Adrenal gland (tissue), 12 donors: ENCODE results near the gene TNNT2. TPM values are rescaled to one million over a fixed set of nuclear protein-coding genes. Genes with fewer than 3 reads are reported as not detected.

Source experiments
- DNase-seq, 7 donors: peaks; one replicate each; pipeline ENCODE4 v3.0.0-alpha.2; 2019 to 2020
- H3K27ac ChIP-seq, 5 donors: fragments of 200-600 bp; sonication (generic) in 4 of 5; 1 replicate in 3 of 5; 2 replicates in 2 of 5; pipeline versions ENCODE4 v1.5.1 to v1.8.0; 2016 to 2020; ENCODE audit warnings: mild to moderate bottlenecking in 1 of 5
- H3K27me3 ChIP-seq: fragments of 200-600 bp; 2 replicates; pipeline ENCODE4 v1.8.0; 2021
- H3K36me3 ChIP-seq, 2 donors: fragments of 200-600 bp; replicated peaks in 1 of 2; 1 replicate in 1 of 2; 2 replicates in 1 of 2; pipeline versions ENCODE4 v1.5.1 to v1.8.0; 2018 to 2022
- H3K4me1 ChIP-seq, 2 donors: fragments of 200-600 bp; replicated peaks in 1 of 2; 1 replicate in 1 of 2; 2 replicates in 1 of 2; pipeline versions ENCODE4 v1.5.1 to v1.8.0; 2018 to 2021
- H3K4me3 ChIP-seq, 4 donors: fragments of 200-600 bp; sonication (generic) in 3 of 4; one replicate each; pipeline ENCODE4 v1.5.1; 2016 to 2018
- H3K9me3 ChIP-seq, 3 donors: fragments of 200-600 bp; sonication (generic) in 1 of 3; replicated peaks in 1 of 3; 1 replicate in 2 of 3; 2 replicates in 1 of 3; pipeline versions ENCODE4 v1.5.1 to v1.8.0; 2016 to 2021
- CTCF ChIP-seq, 6 experiments: fragments of 450-650 bp in 4 of 6; fragments of 200-600 bp in 2 of 6; sonication (generic) in 1 of 6; IDR thresholded peaks; 1 replicate in 5 of 6; 2 replicates in 1 of 6; pipeline versions ENCODE4 v1.5.1 to v1.8.0; 2016 to 2021; ENCODE audit warnings: antibody characterized with exemption in 6 of 6, mild to moderate bottlenecking in 2 of 6, moderate library complexity in 1 of 6
- POLR2A ChIP-seq, 2 donors: fragments of 450-650 bp; IDR thresholded peaks; one replicate each; pipeline ENCODE4 v1.6.1; 2017; ENCODE audit warnings: antibody characterized with exemption in 2 of 2, mild to moderate bottlenecking in 2 of 2, moderate library complexity in 1 of 2
- WGBS, 4 donors: extraction: QIAGEN DNeasy Blood & Tissue Kit in 2 of 4; methylation state at CpG; one replicate each; pipeline versions ENCODE4 v1.1.5 to v1.1.7; 2013 to 2017; 5-methylcytosine and 5-hydroxymethylcytosine counted together
- intact Hi-C, 2 donors: fragments of 100-400 bp; cut with DNase I; formaldehyde crosslinking; loops; one replicate each; pipeline versions ENCODE4 v1.14.1 to v1.15.0; 2022 to 2023
- polyA plus RNA-seq, 3 donors: library from polyadenylated mRNA; stranded (reverse); fragments of 200-250 nt in 2 of 3; fragments of 350-450 nt in 1 of 3; fragmentation: Illumina TruSeq in 1 of 3; extraction: RNeasy Lipid Tissue Mini Kit (QIAGEN cat#74804) in 1 of 3; gene quantifications; one replicate each; pipeline ENCODE4 v1.2.3, GENCODE V29; 2013 to 2014
- total RNA-seq, 9 donors: library from RNA; depleted of rRNA in 4 of 9; stranded (reverse); fragments of >200 nt in 4 of 9; fragments of 120-200 nt in 1 of 9; fragmentation: NEBNext Ultra II Directional in 1 of 9; extraction: Animal tissue kit (Norgen Biotek cat#: 25700) in 1 of 9; gene quantifications; one replicate each; pipeline versions ENCODE4 v1.1.0 to v1.2.4, GENCODE V29; 2013 to 2023
- donor health status: healthy with polysubstance abuse.
- donor health status: Bipolar disorder and iron deficiency.
- donor health status: DM: yes; HTN: yes; CAD: no.
- donor health status: DM: no; HTN: no; CAD: no.
- donor health status: DM: no; HTN: no; CAD: no.
- donor health status: DM: yes; HTN: yes; CAD: no.

Gene TNNT2
- total and polyA plus RNA-seq, 12 donors = 0.39 to 37.3 (median 3.8) TPM; not detected in 2

DNA sequence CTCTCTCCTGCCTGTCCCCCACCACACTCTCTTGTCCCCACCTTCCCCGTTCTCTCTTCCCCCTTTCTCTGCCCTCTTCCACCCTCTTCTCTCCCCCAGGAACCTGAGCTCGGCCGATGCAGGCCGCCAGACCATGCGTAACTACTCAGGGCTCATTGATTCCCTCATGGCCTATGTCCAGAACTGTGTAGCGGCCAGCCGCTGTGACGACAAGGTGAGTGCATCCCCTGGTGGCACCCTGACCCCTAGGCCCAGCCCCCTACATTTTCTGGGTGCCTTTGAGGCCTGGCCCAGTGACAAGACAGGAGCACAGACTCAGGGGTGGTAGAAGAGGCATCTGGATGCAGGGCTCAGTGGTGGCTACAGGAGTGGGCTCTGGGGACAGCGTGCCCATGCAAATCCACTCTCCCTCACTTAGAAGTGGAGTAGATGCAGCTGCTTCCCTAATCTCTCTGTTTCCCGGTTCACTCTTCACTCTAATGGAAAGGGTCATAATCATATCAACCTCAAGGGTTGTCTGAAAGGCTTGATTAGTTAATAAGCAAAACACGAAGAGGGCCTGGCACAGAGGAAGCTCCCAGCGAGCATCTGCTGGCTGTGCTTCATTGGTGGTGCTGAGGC lies 57.2 kb downstream of the TNNT2 start:
- H3K27ac ChIP-seq = no peak overlapping the region
- H3K36me3 ChIP-seq = no peaks in the 10 kb centered on the region
- intact Hi-C loops = no loop called here
- WGBS, 4 donors = 78 to 85% (median 83%) methylated on average over 12 of the region's 12 CpGs
- no peaks in the 10 kb centered on the region for H3K4me1 ChIP-seq
- H3K4me3 ChIP-seq = no peak overlapping the region
- TF ChIP-seq POLR2A (IDR thresholded peaks at IDR 0.05) (no peak), CTCF (IDR thresholded peaks at IDR 0.05) (no peak)
- no peak for DNase-seq
- no peaks in the 10 kb centered on the region for H3K27me3 ChIP-seq
- H3K9me3 ChIP-seq = no peaks in the 10 kb centered on the region

DNA sequence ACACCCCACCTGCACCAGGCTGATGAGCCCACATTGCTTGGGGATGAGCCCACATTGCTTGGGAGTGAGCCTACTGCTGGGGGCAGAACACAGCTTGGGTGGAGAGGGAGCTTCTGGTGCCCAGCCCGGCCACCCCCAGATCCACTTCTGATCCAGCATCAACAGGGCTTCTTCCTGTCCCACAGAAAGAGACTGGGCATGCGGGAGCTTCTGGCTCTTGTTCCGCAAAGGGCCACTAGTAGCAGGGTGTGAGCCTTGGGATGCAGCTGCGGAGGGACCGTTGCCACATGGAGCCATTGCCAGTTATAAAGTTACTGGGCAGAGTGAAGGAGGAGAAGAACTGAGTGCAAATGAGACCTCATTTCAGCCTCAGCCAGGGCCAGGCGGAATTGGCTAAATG lies 57.8 kb downstream of the TNNT2 start:
- Histone ChIP-seq H3K27me3 (no peaks in the 10 kb centered on the region), H3K4me1 (no peaks in the 10 kb centered on the region), H3K9me3 (no peaks in the 10 kb centered on the region), H3K36me3 (no peaks in the 10 kb centered on the region), H3K4me3 (no peak overlapping the region), H3K27ac (no peak overlapping the region)
- intact Hi-C loops = no loop called here
- WGBS, 4 donors = 91 to 96% (median 93%) methylated on average over 5 to 6 of the region's 6 CpGs
- no peak for TF ChIP-seq CTCF (IDR thresholded peaks at IDR 0.05)
- no peak for TF ChIP-seq POLR2A (IDR thresholded peaks at IDR 0.05)
- no peak for DNase-seq

DNA sequence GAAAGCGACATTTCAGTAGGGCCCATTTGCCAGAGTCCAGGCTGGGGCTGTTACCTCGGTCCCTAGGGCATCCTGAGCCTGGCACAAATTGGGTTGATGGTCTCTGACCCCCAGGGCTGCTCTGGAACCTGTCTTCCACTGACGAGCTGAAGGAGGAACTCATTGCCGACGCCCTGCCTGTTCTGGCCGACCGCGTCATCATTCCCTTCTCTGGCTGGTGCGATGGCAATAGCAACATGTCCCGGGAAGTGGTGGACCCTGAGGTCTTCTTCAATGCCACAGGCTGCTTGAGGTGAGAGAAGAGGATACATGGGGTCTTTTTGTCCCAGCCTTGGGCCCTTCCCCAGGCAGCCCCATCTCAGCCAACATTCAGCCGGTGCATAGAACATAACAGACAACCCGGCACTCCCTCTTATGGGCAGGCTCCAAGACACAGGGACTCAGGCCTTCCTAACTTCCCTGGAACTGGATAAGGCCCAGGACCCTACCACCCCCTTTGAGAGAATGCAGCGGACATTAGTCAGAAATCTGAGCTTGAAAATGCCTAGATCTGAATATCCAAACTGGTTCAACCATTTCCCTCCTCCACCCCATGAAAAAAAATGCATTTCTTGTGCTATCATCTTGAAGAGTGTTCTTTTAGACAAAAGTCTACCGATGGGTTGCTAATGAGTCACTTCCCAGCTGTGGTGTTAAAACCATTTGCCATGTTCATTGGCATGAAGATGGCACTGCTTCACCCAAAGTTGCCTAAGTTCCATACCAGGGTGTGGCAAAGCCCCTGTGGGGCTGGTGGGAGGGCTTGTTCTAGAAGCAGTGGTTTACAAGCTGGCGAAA lies 58.8 kb downstream of the TNNT2 start:
- DNase-seq = no peak
- Histone ChIP-seq H3K36me3 (no peaks in the 10 kb centered on the region), H3K9me3 (no peaks in the 10 kb centered on the region), H3K4me1 (no peaks in the 10 kb centered on the region), H3K27me3 (no peaks in the 10 kb centered on the region), H3K4me3 (no peak overlapping the region), H3K27ac (no peak overlapping the region)
- TF ChIP-seq CTCF (IDR thresholded peaks at IDR 0.05) (no peak), POLR2A (IDR thresholded peaks at IDR 0.05) (no peak)
- WGBS, 4 donors = 74 to 84% (median 83%) methylated on average over 10 to 15 of the region's 15 CpGs
- intact Hi-C loops = no loop called here

DNA sequence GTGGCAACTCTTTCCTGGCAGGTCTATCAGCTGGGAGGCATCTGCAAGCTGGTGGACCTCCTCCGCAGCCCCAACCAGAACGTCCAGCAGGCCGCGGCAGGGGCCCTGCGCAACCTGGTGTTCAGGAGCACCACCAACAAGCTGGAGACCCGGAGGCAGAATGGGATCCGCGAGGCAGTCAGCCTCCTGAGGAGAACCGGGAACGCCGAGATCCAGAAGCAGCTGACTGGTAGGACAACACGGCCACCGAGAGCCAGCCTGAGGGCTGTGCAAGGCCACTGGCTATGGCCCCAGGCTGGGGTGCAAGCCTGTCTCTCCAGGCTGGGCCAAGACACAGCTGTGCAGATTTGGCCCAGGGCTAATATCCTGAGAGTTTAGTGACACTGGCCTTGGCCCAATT lies 59.9 kb downstream of the TNNT2 start:
- no peak overlapping the region for H3K4me3 ChIP-seq
- no peaks in the 10 kb centered on the region for H3K9me3 ChIP-seq
- 85 to 95% (median 92%) methylated on average over 6 to 13 of the region's 13 CpGs for WGBS, 4 donors
- intact Hi-C loops = no loop called here
- H3K4me1 ChIP-seq = no peaks in the 10 kb centered on the region
- H3K27me3 ChIP-seq = no peaks in the 10 kb centered on the region
- H3K36me3 ChIP-seq = no peaks in the 10 kb centered on the region
- H3K27ac ChIP-seq = no peak overlapping the region
- TF ChIP-seq CTCF (IDR thresholded peaks at IDR 0.05) (no peak), POLR2A (IDR thresholded peaks at IDR 0.05) (no peak)
- DNase-seq = no peak
